ENCODE measurements around the gene SRP14. TPM values are rescaled to one million over a fixed set of nuclear protein-coding genes. Genes with fewer than 3 reads are reported as not detected.

SRP14 gene
- total and polyA plus RNA-seq, 3 experiments from 2014 or later: 202 to 835 (median 203) TPM

DNA sequence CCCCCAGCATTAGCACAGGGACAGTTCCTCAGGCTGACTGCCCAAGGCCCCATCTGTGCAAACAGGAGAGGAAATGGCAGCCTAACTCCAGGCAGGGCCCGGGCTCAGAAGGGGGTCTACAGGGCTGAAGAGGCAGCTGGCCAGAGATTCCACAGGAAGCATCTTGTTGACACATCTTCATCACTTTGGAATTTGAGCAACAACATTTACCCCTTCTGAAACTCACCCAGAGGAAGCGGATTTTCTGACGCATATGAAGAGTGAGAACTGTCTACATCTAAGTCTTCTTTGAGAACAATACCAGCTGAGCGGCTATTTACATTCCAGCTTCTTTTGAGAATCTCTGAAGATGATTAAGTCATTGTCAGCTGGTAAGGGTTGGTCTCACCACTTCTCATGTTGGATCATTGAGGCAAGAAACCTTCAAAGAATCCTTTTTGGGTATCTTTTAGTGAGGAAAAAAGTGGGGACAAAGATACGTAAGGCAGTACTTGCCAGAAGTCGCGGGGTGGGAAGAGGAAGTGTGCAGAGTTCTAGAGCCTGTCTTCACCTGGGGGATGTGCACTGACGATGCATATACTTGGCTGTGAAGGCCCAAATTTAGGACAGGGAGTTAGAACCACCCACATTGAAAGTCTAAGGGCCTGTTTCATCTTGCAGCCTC, 25.4 kb upstream of the SRP14 start:
- H3K9me3 Mint-ChIP-seq: no peaks in the 10 kb centered on the region
- Histone ChIP-seq H3K4me3 (ENCODE audit: low read length) (no peak overlapping the region), H3K27ac (ENCODE audit: low read depth, low read length) (no peak overlapping the region), H3K4me1 (ENCODE audit: insufficient read depth, low read length) (peaks cover 6% of the 10 kb centered on the region), H3K9me3 (ENCODE audit: low read length) (no peaks in the 10 kb centered on the region), H3K27me3 (ENCODE audit: insufficient read depth, low read length, poor library complexity, severe bottlenecking) (no peaks in the 10 kb centered on the region), H3K36me3 (ENCODE audit: insufficient read depth, low read length) (no peaks in the 10 kb centered on the region)
- peak overlapping the region in 1 of 7 donors; percentile 24 for H3K4me3 Mint-ChIP-seq
- peak overlapping the region in 2 of 8 donors; percentile 17 to 81 for H3K27ac Mint-ChIP-seq
- CTCF ChIA-PET: no interaction called here
- peaks cover 4 to 9% (median 6%) of the 10 kb centered on the region in 3 donors for H3K4me1 Mint-ChIP-seq
- POLR2A ChIA-PET: no interaction called here
- no peaks in the 10 kb centered on the region for H3K27me3 Mint-ChIP-seq
- DNase-seq: no peak
- H3K36me3 Mint-ChIP-seq: no peaks in the 10 kb centered on the region

DNA sequence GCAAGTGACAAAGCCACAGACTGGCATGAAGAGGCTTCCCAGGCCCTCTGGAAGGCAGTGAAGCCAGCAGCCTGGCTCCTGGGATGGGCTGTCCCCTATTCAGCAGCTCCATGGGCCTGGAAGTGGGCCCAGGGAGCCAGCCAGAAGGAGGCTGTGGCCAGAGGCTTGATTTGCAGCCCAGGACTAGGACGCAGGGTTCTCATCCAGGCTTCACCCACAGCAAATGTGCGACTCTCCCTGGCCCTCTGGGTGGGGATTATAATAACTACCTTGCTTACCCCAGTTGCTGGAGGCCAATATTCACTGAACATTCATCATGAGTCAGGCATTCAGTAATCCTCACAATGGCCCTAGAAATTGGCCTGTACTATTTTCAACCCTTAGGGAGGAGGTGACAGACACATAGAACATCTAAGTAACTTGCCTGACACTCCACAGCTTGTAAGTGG, 24.6 kb upstream of the SRP14 start:
- peaks cover 6% of the 10 kb centered on the region for H3K4me1 ChIP-seq (ENCODE audit: insufficient read depth, low read length)
- DNase-seq: no peak
- H3K9me3 ChIP-seq (ENCODE audit: low read length): no peaks in the 10 kb centered on the region
- H3K36me3 Mint-ChIP-seq: no peaks in the 10 kb centered on the region
- H3K9me3 Mint-ChIP-seq: no peaks in the 10 kb centered on the region
- POLR2A ChIA-PET: interaction anchor here (0.5 kb wide), 1 partner anchor 13 kb away, joined by 3 read pairs; no protein-coding TSS in a partner anchor
- no peak overlapping the region for H3K4me3 ChIP-seq (ENCODE audit: low read length)
- H3K4me1 Mint-ChIP-seq: peaks cover 6 to 12% (median 9%) of the 10 kb centered on the region in 3 donors
- CTCF ChIA-PET: interaction anchor here (1.5 to 2.7 kb wide), 2 partner anchors 15 to 42 kb away, joined by 3 to 15 read pairs; no protein-coding TSS in a partner anchor
- H3K4me3 Mint-ChIP-seq: no peak overlapping the region
- H3K27me3 ChIP-seq (ENCODE audit: insufficient read depth, low read length, poor library complexity, severe bottlenecking): no peaks in the 10 kb centered on the region
- H3K27me3 Mint-ChIP-seq: no peaks in the 10 kb centered on the region
- H3K27ac Mint-ChIP-seq: no peak overlapping the region
- no peaks in the 10 kb centered on the region for H3K36me3 ChIP-seq (ENCODE audit: insufficient read depth, low read length)
- no peak overlapping the region for H3K27ac ChIP-seq (ENCODE audit: low read depth, low read length)

DNA sequence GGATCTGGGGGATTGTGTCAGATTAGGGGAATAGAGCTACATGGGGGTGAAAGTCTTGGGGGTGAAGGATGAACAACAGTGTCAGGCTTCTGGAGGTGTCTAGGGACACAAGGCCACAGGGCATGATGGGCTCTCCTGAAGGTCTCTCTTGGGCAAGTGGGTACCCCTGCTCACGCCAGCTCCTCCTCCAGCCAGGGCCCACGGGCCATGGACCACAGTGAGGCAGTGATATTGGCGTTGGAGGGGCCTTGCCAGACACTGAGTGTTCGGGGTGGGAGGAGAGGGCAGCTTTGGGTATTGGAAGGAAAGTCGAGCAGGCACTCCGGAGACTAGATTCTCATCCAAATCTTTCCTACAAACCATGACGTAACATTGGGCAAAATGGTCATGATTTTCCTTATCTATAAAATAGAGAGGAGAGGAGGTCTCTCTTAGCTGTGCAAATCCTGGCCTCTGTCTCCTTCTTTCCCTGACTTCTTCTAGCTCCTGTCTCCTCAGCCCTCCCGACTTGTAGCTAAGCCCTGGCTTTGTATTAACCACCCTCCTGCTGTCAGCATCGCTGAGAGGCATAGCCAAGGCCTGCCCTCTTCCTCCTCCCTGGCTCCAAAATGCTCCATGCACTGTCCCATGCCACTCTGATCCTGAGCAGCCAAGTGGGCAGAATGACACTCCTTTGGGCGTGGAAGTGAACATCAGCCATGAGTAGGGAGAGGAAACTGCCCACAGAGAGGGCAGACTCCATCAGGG, 24.0 kb upstream of the SRP14 start:
- no peaks in the 10 kb centered on the region for H3K9me3 Mint-ChIP-seq
- H3K27me3 Mint-ChIP-seq: no peaks in the 10 kb centered on the region
- CTCF ChIA-PET: interaction anchor here (1.5 to 2.7 kb wide), 2 partner anchors 14 to 42 kb away, joined by 3 to 15 read pairs; no protein-coding TSS in a partner anchor
- no peak overlapping the region for H3K27ac Mint-ChIP-seq
- no peak overlapping the region for H3K4me3 Mint-ChIP-seq
- peaks cover 11 to 18% (median 15%) of the 10 kb centered on the region in 3 donors for H3K4me1 Mint-ChIP-seq
- no peaks in the 10 kb centered on the region for H3K36me3 Mint-ChIP-seq
- no peak overlapping the region for H3K4me3 ChIP-seq (ENCODE audit: low read length)
- DNase-seq: no peak
- no peaks in the 10 kb centered on the region for H3K36me3 ChIP-seq (ENCODE audit: insufficient read depth, low read length)
- no peak overlapping the region for H3K27ac ChIP-seq (ENCODE audit: low read depth, low read length)
- H3K27me3 ChIP-seq (ENCODE audit: insufficient read depth, low read length, poor library complexity, severe bottlenecking): no peaks in the 10 kb centered on the region
- H3K4me1 ChIP-seq (ENCODE audit: insufficient read depth, low read length): peaks cover 6% of the 10 kb centered on the region
- no peaks in the 10 kb centered on the region for H3K9me3 ChIP-seq (ENCODE audit: low read length)
- POLR2A ChIA-PET: interaction anchor here (0.5 kb wide), 1 partner anchor 14 kb away, joined by 3 read pairs; no protein-coding TSS in a partner anchor

DNA sequence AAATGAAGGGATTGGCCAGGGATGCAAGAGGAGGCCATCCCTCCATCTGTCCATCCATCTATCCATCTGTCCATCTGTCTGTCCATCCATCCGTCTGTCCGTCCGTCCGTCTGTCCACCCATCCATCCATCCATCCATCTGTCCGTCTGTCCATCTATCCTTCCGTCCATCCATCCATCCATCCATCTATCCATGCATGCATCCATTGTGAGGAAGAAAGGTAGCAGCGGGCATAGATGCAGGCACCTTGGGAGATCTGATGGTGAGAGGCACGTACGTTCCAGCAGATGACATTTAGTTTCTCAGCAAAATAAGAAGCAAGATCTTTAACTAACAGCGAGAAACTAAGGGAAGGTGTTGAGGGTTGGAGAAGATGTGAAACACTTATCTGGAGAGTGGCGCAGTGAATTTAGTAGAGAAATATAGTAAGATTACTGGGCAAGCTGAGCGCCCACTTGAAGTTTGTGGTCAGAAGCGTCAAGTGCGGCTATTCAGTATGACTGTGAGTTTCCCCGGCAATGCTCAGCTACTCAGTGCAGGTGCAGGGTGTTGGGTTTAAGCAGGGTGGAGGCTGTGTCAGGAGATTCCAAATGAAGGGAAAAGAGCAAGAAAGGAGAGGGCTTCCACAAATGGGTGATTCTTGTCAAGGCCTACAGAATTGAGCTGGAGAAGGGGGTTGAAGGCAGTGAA, 22.4 kb upstream of the SRP14 start:
- Histone ChIP-seq H3K4me3 (ENCODE audit: low read length) (no peak overlapping the region), H3K27me3 (ENCODE audit: insufficient read depth, low read length, poor library complexity, severe bottlenecking) (no peaks in the 10 kb centered on the region), H3K9me3 (ENCODE audit: low read length) (no peaks in the 10 kb centered on the region), H3K27ac (ENCODE audit: low read depth, low read length) (no peak overlapping the region), H3K36me3 (ENCODE audit: insufficient read depth, low read length) (no peaks in the 10 kb centered on the region), H3K4me1 (ENCODE audit: insufficient read depth, low read length) (peaks cover 7% of the 10 kb centered on the region)
- Mint-ChIP-seq H3K36me3 (peaks cover 0 to 2% (median 0%) of the 10 kb centered on the region in 3 donors), H3K4me1 (peaks cover 14 to 30% (median 22%) of the 10 kb centered on the region in 3 donors), H3K27me3 (no peaks in the 10 kb centered on the region), H3K4me3 (no peak overlapping the region), H3K9me3 (no peaks in the 10 kb centered on the region), H3K27ac (no peak overlapping the region)
- DNase-seq: no peak
- POLR2A ChIA-PET: interaction anchor here (0.5 kb wide), 1 partner anchor 31 kb away, joined by 4 read pairs; no protein-coding TSS in a partner anchor
- CTCF ChIA-PET: interaction anchor here (0.7 to 3.3 kb wide), 4 partner anchors 11 to 44 kb away, joined by 3 to 15 read pairs (median 10); no protein-coding TSS in a partner anchor

DNA sequence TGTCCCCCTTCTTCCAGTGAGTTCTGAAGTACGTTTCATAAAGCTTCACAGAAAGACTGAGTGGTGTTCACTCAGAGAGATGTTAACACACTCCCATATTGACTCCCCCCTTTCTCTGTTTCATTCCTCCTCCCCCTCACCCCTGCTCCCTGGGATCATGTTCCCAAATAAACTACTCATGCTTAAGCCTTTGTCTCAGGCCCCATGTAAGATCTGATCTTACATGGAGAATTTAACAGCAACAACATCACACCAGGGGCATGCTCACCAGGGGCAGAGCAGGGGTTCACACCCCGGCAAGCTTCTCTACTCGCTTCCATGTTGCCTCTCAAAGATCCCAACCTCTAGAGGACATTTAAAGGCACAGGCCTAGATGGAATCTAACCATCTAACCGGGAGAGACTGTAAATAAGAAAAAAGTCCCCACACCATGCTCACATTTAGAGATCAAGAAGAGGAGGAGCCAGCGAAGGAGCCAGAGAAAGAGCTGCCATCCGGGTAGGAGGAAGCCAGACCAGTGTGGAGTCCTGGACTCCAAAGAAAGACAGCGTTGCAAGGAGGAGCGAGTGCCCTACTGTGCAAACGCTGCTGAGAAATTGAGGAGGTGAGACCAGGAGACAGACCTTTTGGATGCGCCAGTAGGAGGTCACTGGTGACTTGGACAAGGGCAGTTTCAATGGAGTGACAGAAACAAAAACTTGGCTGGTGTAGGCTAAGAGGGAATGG, 21.4 kb upstream of the SRP14 start:
- Mint-ChIP-seq H3K36me3 (peaks cover 0 to 2% (median 0%) of the 10 kb centered on the region in 3 donors), H3K4me3 (peak overlapping the region in 1 of 7 donors; percentile 27), H3K4me1 (peaks cover 19 to 39% (median 30%) of the 10 kb centered on the region in 3 donors), H3K27me3 (no peaks in the 10 kb centered on the region), H3K9me3 (no peaks in the 10 kb centered on the region), H3K27ac (peak overlapping the region in 1 of 8 donors; percentile 50)
- H3K9me3 ChIP-seq (ENCODE audit: low read length): no peaks in the 10 kb centered on the region
- DNase-seq: no peak
- H3K4me1 ChIP-seq (ENCODE audit: insufficient read depth, low read length): peaks cover 16% of the 10 kb centered on the region
- no peaks in the 10 kb centered on the region for H3K36me3 ChIP-seq (ENCODE audit: insufficient read depth, low read length)
- H3K4me3 ChIP-seq (ENCODE audit: low read length): no peak overlapping the region
- ChIA-PET CTCF (interaction anchor here (0.7 to 3.6 kb wide), 5 partner anchors 12 to 214 kb away, joined by 3 to 14 read pairs (median 4); no protein-coding TSS in a partner anchor), POLR2A (no interaction called here)
- no peaks in the 10 kb centered on the region for H3K27me3 ChIP-seq (ENCODE audit: insufficient read depth, low read length, poor library complexity, severe bottlenecking)
- H3K27ac ChIP-seq (ENCODE audit: low read depth, low read length): no peak overlapping the region

DNA sequence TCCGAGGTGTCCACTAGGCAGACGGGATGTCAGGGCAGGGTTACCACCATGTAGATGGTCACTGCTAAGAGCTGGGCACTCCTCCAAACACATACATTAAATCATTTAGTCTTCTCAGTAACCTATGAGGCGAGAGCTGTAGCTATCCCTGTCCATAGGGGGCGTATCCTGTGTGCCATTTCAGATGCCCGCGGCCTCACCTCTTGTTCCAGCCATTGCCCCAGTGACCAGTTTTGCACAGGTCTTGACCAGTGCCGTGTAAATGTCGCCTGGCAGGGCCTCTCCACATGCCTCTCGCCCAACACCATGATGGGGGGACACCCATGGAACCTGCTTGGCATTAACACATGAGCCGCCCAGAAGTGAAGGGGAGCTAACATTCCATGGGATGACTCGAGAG, 20.8 kb upstream of the SRP14 start:
- Mint-ChIP-seq H3K27ac (no peak overlapping the region), H3K27me3 (no peaks in the 10 kb centered on the region), H3K36me3 (peaks cover 0 to 2% (median 0%) of the 10 kb centered on the region in 3 donors), H3K9me3 (no peaks in the 10 kb centered on the region), H3K4me3 (no peak overlapping the region), H3K4me1 (peaks cover 23 to 44% (median 36%) of the 10 kb centered on the region in 3 donors)
- no peak overlapping the region for H3K4me3 ChIP-seq (ENCODE audit: low read length)
- peaks cover 20% of the 10 kb centered on the region for H3K4me1 ChIP-seq (ENCODE audit: insufficient read depth, low read length)
- H3K9me3 ChIP-seq (ENCODE audit: low read length): no peaks in the 10 kb centered on the region
- H3K36me3 ChIP-seq (ENCODE audit: insufficient read depth, low read length): no peaks in the 10 kb centered on the region
- H3K27me3 ChIP-seq (ENCODE audit: insufficient read depth, low read length, poor library complexity, severe bottlenecking): no peaks in the 10 kb centered on the region
- CTCF ChIA-PET: interaction anchor here (0.6 to 3.6 kb wide), 5 partner anchors 11 to 215 kb away, joined by 3 to 14 read pairs (median 4); no protein-coding TSS in a partner anchor
- H3K27ac ChIP-seq (ENCODE audit: low read depth, low read length): no peak overlapping the region
- POLR2A ChIA-PET: interaction anchor here (0.9 kb wide), 1 partner anchor 43 kb away, joined by 4 read pairs; no protein-coding TSS in a partner anchor
- no peak for DNase-seq

DNA sequence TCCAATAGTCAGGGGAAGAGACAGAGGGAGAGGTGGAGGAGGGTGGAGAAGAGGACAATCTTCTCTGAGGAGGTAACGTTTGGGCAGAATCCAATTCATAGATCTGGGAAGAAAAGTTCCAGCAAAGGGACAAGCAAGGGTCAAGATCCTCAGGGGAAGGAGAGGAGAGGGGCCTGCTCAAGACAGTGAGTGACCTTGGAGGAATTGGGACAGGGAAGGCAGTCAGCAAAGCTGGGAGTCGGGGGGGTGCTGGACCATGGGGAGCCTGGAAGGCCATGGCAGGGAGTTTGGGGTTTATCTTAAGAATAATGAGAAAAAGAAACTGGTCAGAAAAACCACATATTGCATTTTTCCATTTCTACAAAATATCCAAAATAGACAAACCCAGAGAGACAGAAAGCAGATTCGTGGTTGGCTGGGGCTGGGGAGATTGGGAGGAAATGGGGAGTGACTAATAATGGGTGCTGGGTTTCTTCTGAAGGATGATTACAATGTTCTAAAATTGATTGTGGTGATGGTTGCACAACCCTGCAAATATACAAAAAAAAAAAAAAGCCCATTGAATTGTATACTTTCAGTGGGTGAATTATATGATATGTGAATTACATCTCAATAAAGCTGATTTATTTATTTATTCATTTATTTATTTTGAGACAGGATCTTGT, 19.6 kb upstream of the SRP14 start:
- POLR2A ChIA-PET: interaction anchor here (0.9 kb wide), 1 partner anchor 44 kb away, joined by 4 read pairs; no protein-coding TSS in a partner anchor
- H3K4me3 Mint-ChIP-seq: no peak overlapping the region

More for the DNA sequence above, 19.6 kb upstream of the SRP14 start:
- H3K9me3 ChIP-seq (ENCODE audit: low read length): no peaks in the 10 kb centered on the region
- peaks cover 28% of the 10 kb centered on the region for H3K4me1 ChIP-seq (ENCODE audit: insufficient read depth, low read length)
- Mint-ChIP-seq H3K27me3 (no peaks in the 10 kb centered on the region), H3K27ac (peak overlapping the region in 3 of 8 donors; percentile 50 to 84 (median 74)), H3K4me1 (peaks cover 32 to 52% (median 42%) of the 10 kb centered on the region in 3 donors), H3K9me3 (no peaks in the 10 kb centered on the region), H3K36me3 (peaks cover 0 to 2% (median 0%) of the 10 kb centered on the region in 3 donors)
- no peak overlapping the region for H3K4me3 ChIP-seq (ENCODE audit: low read length)
- DNase-seq: no peak
- H3K27ac ChIP-seq (ENCODE audit: low read depth, low read length): no peak overlapping the region
- no peaks in the 10 kb centered on the region for H3K36me3 ChIP-seq (ENCODE audit: insufficient read depth, low read length)
- CTCF ChIA-PET: interaction anchor here (3.3 to 3.6 kb wide), 2 partner anchors 10 to 46 kb away, joined by 12 to 14 read pairs; no protein-coding TSS in a partner anchor
- no peaks in the 10 kb centered on the region for H3K27me3 ChIP-seq (ENCODE audit: insufficient read depth, low read length, poor library complexity, severe bottlenecking)
